Measurements from ENCODE around the gene CORO2A. TPM values are rescaled to one million over a fixed set of nuclear protein-coding genes. Genes with fewer than 3 reads are reported as not detected.

The CORO2A gene
- total and polyA plus RNA-seq, 2 of the 4 experiments (the other 2 are of a cell fraction), result 1.9 to 2.2 TPM

GRCh38 chr9:98195671-98196070 lies 3.2 kb upstream of the CORO2A start:
- Histone ChIP-seq H3K4ac (ENCODE audit: low read depth, low read length) (no peak overlapping the region), H3K18ac (ENCODE audit: low read depth, low read length) (no peak overlapping the region), H4K5ac (ENCODE audit: low read depth, low read length) (no peak overlapping the region), H2AFZ (replicated peaks; ENCODE audit: low read length, poor library complexity) (no peak overlapping the region), H3K4me3 (ENCODE audit: insufficient read depth, low read depth, low read length) (no peak overlapping the region), H3K9me1 (ENCODE audit: insufficient read depth, low read length) (peaks cover 12% of the 10 kb centered on the region), H3K27me3 (ENCODE audit: control insufficient read depth, insufficient read depth, low read length) (no peaks in the 10 kb centered on the region), H3K14ac (replicated peaks; ENCODE audit: low read depth, low read length) (no peak overlapping the region), H2BK120ac (ENCODE audit: low read depth, low read length) (no peak overlapping the region), H3K4me2 (ENCODE audit: low read depth, low read length) (no peak overlapping the region), H2BK20ac (ENCODE audit: low read depth, low read length) (no peak overlapping the region), H4K20me1 (ENCODE audit: insufficient read depth, low read length) (no peaks in the 10 kb centered on the region), H3K23ac (ENCODE audit: low read depth, low read length) (no peak overlapping the region), H3K36me3 (ENCODE audit: control insufficient read depth, insufficient read depth, low read length) (peaks cover 6% of the 10 kb centered on the region; the same call in 1 of the 2 replicates), H3K27ac (ENCODE audit: insufficient read depth, low read length) (no peak overlapping the region), H3K9ac (ENCODE audit: low read depth, low read length) (no peak overlapping the region), H2AK9ac (replicated peaks; ENCODE audit: low read depth, low read length, poor library complexity) (no peak overlapping the region), H2BK5ac (ENCODE audit: low read depth, low read length, poor library complexity, severe bottlenecking) (no peak overlapping the region), H3K79me1 (ENCODE audit: low read depth in 1 of 2, low read length in 2 of 2) (peaks cover 0 to 4% of the 10 kb centered on the region in 2 experiments; a peak in 1 of 4 replicates), H3K4me1 (ENCODE audit: control insufficient read depth, insufficient read depth, low read length) (peaks cover 3% of the 10 kb centered on the region), H4K8ac (ENCODE audit: low read depth in 2 of 2, low read length in 2 of 2) (no peak overlapping the region), H3K9me3 (ENCODE audit: control insufficient read depth, insufficient read depth, low read length) (no peaks in the 10 kb centered on the region), H2AK5ac (ENCODE audit: low read depth, low read length) (no peak overlapping the region), H3K56ac (ENCODE audit: extremely low read depth, insufficient read depth, low read length) (no peak overlapping the region), H2BK15ac (ENCODE audit: low read depth, low read length) (no peak overlapping the region), H4K91ac (ENCODE audit: insufficient read depth, low read depth, low read length) (no peak overlapping the region)
- intact Hi-C loops (cut with micrococcal nuclease) (no loop called here), in situ Hi-C loops (cut with MboI; ENCODE audit: low sequenced_read_pairs) (no loop called here), dilution Hi-C loops (cut with HindIII; ENCODE audit: low sequenced_read_pairs, unreplicated experiment) (no loop called here)
- POLR2A ChIA-PET (ENCODE audit: unreplicated experiment), result no interaction called here
- ATAC-seq (ENCODE audit: low read depth) (no peak), DNase-seq (no peak)
- CTCF ChIA-PET, result no interaction called here
- no TSS peak for BruUV-seq (replicated peaks)
- TF ChIP-seq POLR2A (IDR thresholded peaks at IDR 0.05; ENCODE audit: low read depth, low read length) (no peak), RCOR1 (IDR thresholded peaks at IDR 0.05; ENCODE audit: insufficient replicate concordance, low read length) (no peak), MAFK (IDR thresholded peaks at IDR 0.05; ENCODE audit: low read depth, low read length) (no peak), MAZ (IDR thresholded peaks at IDR 0.05; ENCODE audit: borderline replicate concordance, low read depth, low read length) (no peak), CEBPB (IDR thresholded peaks at IDR 0.05; ENCODE audit: low read depth, low read length) (no peak), NFE2L2 (IDR thresholded peaks at IDR 0.05; ENCODE audit: low read depth, low read length) (no peak), BHLHE40 (IDR thresholded peaks at IDR 0.05; ENCODE audit: low read depth, low read length) (no peak), USF2 (IDR thresholded peaks at IDR 0.05; ENCODE audit: low read depth, low read length) (no peak), FOS (IDR thresholded peaks at IDR 0.05; ENCODE audit: low read depth, low read length) (no peak), MXI1 (IDR thresholded peaks at IDR 0.05; ENCODE audit: borderline replicate concordance, low read depth, low read length) (no peak), CTCF (conservative IDR thresholded peaks at IDR 0.05; ENCODE audit: low read depth, low read length) (no peak), RFX5 (IDR thresholded peaks at IDR 0.05; ENCODE audit: low read depth, low read length) (no peak), RAD21 (IDR thresholded peaks at IDR 0.05; ENCODE audit: low read length) (no peak), SMC3 (IDR thresholded peaks at IDR 0.05; ENCODE audit: low read depth, low read length) (no peak), CHD1 (IDR thresholded peaks at IDR 0.05; ENCODE audit: low read depth, low read length) (no peak), ELK1 (IDR thresholded peaks at IDR 0.05; ENCODE audit: borderline replicate concordance, low read depth, low read length) (no peak)
- WGBS, 2 experiments (ENCODE audit: extremely low coverage in 2 of 2, insufficient read length in 1 of 2), result no CpG with 5 or more reads among the region's 4 CpGs

All from IMR-90 (cell line).